GM21390 (cell line): Measurements from ENCODE around the gene IL10RB.
A peak's percentile ranks its signal among the peaks of the same experiment; 100 is the strongest.

Experiments used
- ATAC-seq: cut with Tn5 transposase; IDR thresholded peaks from one replicate; pipeline ENCODE4 v1.9.1; 2021; ENCODE audit not compliant: unreplicated experiment

The IL10RB gene

GRCh38 chr21:33265664-33266049 lies 510 bp upstream of the IL10RB start:
- ATAC-seq = no peak

- ATAC-seq = no peak
Measured at GRCh38 chr21:33266789-33267135, 595 bp downstream of the IL10RB start.

- ATAC-seq = no peak
Measured at GRCh38 chr21:33267250-33267649, 1.1 kb downstream of the IL10RB start.

- no peak for ATAC-seq
Measured at GRCh38 chr21:33268393-33268736, 2.2 kb downstream of the IL10RB start.

- peak; percentile 66 for ATAC-seq
Measured at GRCh38 chr21:33268737-33269441, 2.7 kb downstream of the IL10RB start.

- no peak for ATAC-seq
Measured at GRCh38 chr21:33270986-33271385, 4.8 kb downstream of the IL10RB start.

- no peak for ATAC-seq
Measured at GRCh38 chr21:33273044-33273443, 6.9 kb downstream of the IL10RB start.

- no peak for ATAC-seq
Measured at GRCh38 chr21:33278721-33279120, 12.6 kb downstream of the IL10RB start.

GRCh38 chr21:33279330-33279820 lies 13.2 kb downstream of the IL10RB start:
- ATAC-seq = no peak

- no peak for ATAC-seq
Measured at GRCh38 chr21:33281096-33281652, 15.0 kb downstream of the IL10RB start.

GRCh38 chr21:33283203-33283602 lies 17.0 kb downstream of the IL10RB start:
- ATAC-seq = no peak

- no peak for ATAC-seq
Measured at GRCh38 chr21:33286076-33286475, 19.9 kb downstream of the IL10RB start.

- ATAC-seq = no peak
Measured at GRCh38 chr21:33286600-33287456, 20.7 kb downstream of the IL10RB start.

- ATAC-seq = no peak
Measured at GRCh38 chr21:33289199-33289819, 23.1 kb downstream of the IL10RB start.

GRCh38 chr21:33290441-33290840 lies 24.3 kb downstream of the IL10RB start:
- no peak for ATAC-seq

- no peak for ATAC-seq
Measured at GRCh38 chr21:33291686-33292085, 25.5 kb downstream of the IL10RB start.

- no peak for ATAC-seq
Measured at GRCh38 chr21:33292724-33293123, 26.6 kb downstream of the IL10RB start.

GRCh38 chr21:33293136-33293535 lies 27.0 kb downstream of the IL10RB start:
- no peak for ATAC-seq

- no peak for ATAC-seq
Measured at GRCh38 chr21:33293811-33294216, 27.6 kb downstream of the IL10RB start.

GRCh38 chr21:33296156-33296555 lies 30.0 kb downstream of the IL10RB start:
- ATAC-seq = no peak

GRCh38 chr21:33299181-33299752 lies 33.1 kb downstream of the IL10RB start:
- ATAC-seq = no peak
